MCF 10A (cell line): ENCODE measurements around the gene MAN2A2. TPM values are rescaled to one million over a fixed set of nuclear protein-coding genes. Genes with fewer than 3 reads are reported as not detected.

Experiments
- BruUV-seq: library from RNA; stranded (reverse); fragments of 400-500 nt; replicated peaks from 2 replicates; lab custom pipeline; 2021; lab: Mats Ljungman, UMichigan
- CTCF ChIA-PET: fragments of 300-600 bp; sonication (Branson Sonifier 250); formaldehyde crosslinking; extraction: SDS; loops from one replicate; lab custom pipeline; 2021; ENCODE audit warnings: antibody characterized with exemption, inconsistent platforms; lab: Yijun Ruan, JAX
- POLR2A ChIA-PET: fragments of 300-600, 350-650 bp; sonication (Branson Sonifier 250); formaldehyde crosslinking; extraction: SDS; loops from one replicate; lab custom pipeline; 2020; ENCODE audit warnings: antibody characterized with exemption, inconsistent platforms; lab: Yijun Ruan, JAX
- DNase-seq: peaks from one replicate; pipeline ENCODE4 v3.0.0-alpha.2; 2018; ENCODE audit not compliant: unreplicated experiment
- H3K27ac Mint-ChIP-seq: one replicate; pipeline ENCODE4 v1.8.0; 2022; ENCODE audit warnings: mild to moderate bottlenecking, low read depth, mixed read lengths; ENCODE audit not compliant: unreplicated experiment
- H3K27me3 Mint-ChIP-seq: one replicate; pipeline ENCODE4 v1.8.0; 2022; ENCODE audit warnings: mixed read lengths; ENCODE audit not compliant: insufficient read depth, unreplicated experiment
- H3K36me3 Mint-ChIP-seq: one replicate; pipeline ENCODE4 v1.8.0; 2022; ENCODE audit warnings: mild to moderate bottlenecking, moderate library complexity, mixed read lengths; ENCODE audit not compliant: insufficient read depth, unreplicated experiment
- H3K4me1 Mint-ChIP-seq: one replicate; pipeline ENCODE4 v1.8.0; 2022; ENCODE audit warnings: mixed read lengths; ENCODE audit not compliant: insufficient read depth, unreplicated experiment
- H3K4me3 Mint-ChIP-seq: one replicate; pipeline ENCODE4 v1.8.0; 2022; ENCODE audit warnings: mild to moderate bottlenecking, moderate library complexity, mixed read lengths; ENCODE audit not compliant: unreplicated experiment
- H3K9me3 Mint-ChIP-seq: one replicate; pipeline ENCODE4 v1.8.0; 2022; ENCODE audit warnings: mixed read lengths; ENCODE audit not compliant: unreplicated experiment
- CTCF ChIP-seq: fragments of 200-600 bp; IDR thresholded peaks from one replicate; pipeline ENCODE4 v1.8.0; 2022; ENCODE audit warnings: antibody characterized with exemption, mild to moderate bottlenecking; ENCODE audit not compliant: unreplicated experiment
- intact Hi-C: fragments of 100-400 bp; cut with micrococcal nuclease; formaldehyde crosslinking; loops from 2 replicates; pipeline ENCODE4 v1.14.1; 2022
- total RNA-seq: library from RNA; stranded (reverse); gene quantifications from 2 replicates; pipeline ENCODE4 v1.2.3, GENCODE V29; 2022

The MAN2A2 gene
- total RNA-seq, 1 experiment from 2014 or later, result 42.4 TPM

GRCh38 chr15:90889736-90890456 is 13.2 kb upstream of the MAN2A2 start:
- no peaks in the 10 kb centered on the region for H3K27me3 Mint-ChIP-seq
- no peak overlapping the region for H3K4me3 Mint-ChIP-seq
- no peaks in the 10 kb centered on the region for H3K9me3 Mint-ChIP-seq
- no peaks in the 10 kb centered on the region for H3K4me1 Mint-ChIP-seq
- no peak overlapping the region for H3K27ac Mint-ChIP-seq
- H3K36me3 Mint-ChIP-seq, result no peaks in the 10 kb centered on the region
- DNase-seq, result no peak
- BruUV-seq, result no TSS peak
- ChIA-PET POLR2A (interaction anchor here (1.0 kb wide), 1 partner anchor 242 kb away, joined by 3 read pairs; no protein-coding TSS in a partner anchor), CTCF (interaction anchor here (0.5 to 2.3 kb wide), 4 partner anchors 12 to 242 kb away, joined by 3 to 11 read pairs (median 4); partner anchors contain the start of gene MAN2A2)
- intact Hi-C loops, result no loop called here
- no peak for TF ChIP-seq CTCF

DNA sequence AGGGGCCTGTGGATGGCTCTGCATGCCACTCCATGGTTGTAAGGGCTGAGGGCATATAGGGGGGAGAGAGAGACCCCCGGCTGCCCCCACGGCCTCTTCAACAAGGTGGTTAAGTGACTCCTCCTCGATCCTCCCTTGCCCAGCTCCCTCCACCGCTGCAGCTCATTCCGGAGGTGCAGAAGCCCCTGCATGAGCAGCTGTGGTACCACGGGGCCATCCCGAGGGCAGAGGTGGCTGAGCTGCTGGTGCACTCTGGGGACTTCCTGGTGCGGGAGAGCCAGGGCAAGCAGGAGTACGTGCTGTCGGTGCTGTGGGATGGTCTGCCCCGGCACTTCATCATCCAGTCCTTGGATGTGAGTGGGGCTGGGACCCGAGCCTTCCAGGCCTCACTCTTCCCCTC is 12.3 kb upstream of the MAN2A2 start:
- H3K4me1 Mint-ChIP-seq, result no peaks in the 10 kb centered on the region
- intact Hi-C loops, result no loop called here
- no peak overlapping the region for H3K4me3 Mint-ChIP-seq
- TF ChIP-seq CTCF, result no peak
- ChIA-PET CTCF (interaction anchor here (0.7 to 1.2 kb wide), 2 partner anchors 9 to 243 kb away, joined by 3 to 4 read pairs; no protein-coding TSS in a partner anchor), POLR2A (no interaction called here)
- H3K36me3 Mint-ChIP-seq, result no peaks in the 10 kb centered on the region
- no peaks in the 10 kb centered on the region for H3K27me3 Mint-ChIP-seq
- no TSS peak for BruUV-seq
- no peaks in the 10 kb centered on the region for H3K9me3 Mint-ChIP-seq
- no peak overlapping the region for H3K27ac Mint-ChIP-seq
- DNase-seq, result no peak

DNA sequence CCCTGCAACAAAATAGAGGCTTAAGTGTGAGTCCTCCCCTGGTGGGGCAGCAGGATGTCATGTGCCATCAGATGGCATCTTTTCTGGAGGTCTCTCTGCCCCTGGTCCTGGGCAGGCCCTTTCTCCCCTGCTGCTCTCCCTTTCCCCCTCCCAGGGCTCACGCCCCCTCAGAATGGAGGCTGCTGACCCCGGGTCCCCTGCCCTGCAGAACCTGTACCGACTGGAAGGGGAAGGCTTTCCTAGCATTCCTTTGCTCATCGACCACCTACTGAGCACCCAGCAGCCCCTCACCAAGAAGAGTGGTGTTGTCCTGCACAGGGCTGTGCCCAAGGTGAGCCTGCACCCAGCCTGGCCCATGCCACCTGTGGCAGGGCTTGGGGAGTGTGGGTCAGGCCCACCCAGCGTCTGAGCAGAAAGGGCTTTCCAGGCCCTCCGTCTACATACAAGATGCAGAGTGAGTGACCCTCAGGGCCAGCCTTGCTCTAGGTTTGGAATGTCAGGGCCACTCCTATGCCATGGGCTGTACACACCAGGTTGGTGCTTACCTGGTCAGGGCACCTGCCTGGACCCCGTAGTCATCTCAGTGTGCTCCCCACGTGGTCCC is 11.7 kb upstream of the MAN2A2 start:
- no peaks in the 10 kb centered on the region for H3K27me3 Mint-ChIP-seq
- H3K4me1 Mint-ChIP-seq, result no peaks in the 10 kb centered on the region
- POLR2A ChIA-PET, result no interaction called here
- H3K4me3 Mint-ChIP-seq, result no peak overlapping the region
- DNase-seq, result no peak
- no peaks in the 10 kb centered on the region for H3K9me3 Mint-ChIP-seq
- intact Hi-C loops, result no loop called here
- TF ChIP-seq CTCF, result no peak
- no peaks in the 10 kb centered on the region for H3K36me3 Mint-ChIP-seq
- CTCF ChIA-PET, result interaction anchor here (0.7 to 1.2 kb wide), 2 partner anchors 9 to 149 kb away, joined by 3 to 4 read pairs; no protein-coding TSS in a partner anchor
- no peak overlapping the region for H3K27ac Mint-ChIP-seq
- no TSS peak for BruUV-seq

- intact Hi-C loops, result no loop called here
- Mint-ChIP-seq H3K27ac (no peak overlapping the region), H3K4me1 (no peaks in the 10 kb centered on the region), H3K4me3 (no peak overlapping the region), H3K36me3 (no peaks in the 10 kb centered on the region), H3K27me3 (no peaks in the 10 kb centered on the region), H3K9me3 (no peaks in the 10 kb centered on the region)
- POLR2A ChIA-PET, result no interaction called here
- CTCF ChIA-PET, result interaction anchor here (0.7 kb wide), 1 partner anchor 149 kb away, joined by 3 read pairs; no protein-coding TSS in a partner anchor
- no peak for TF ChIP-seq CTCF
- no peak for DNase-seq
- BruUV-seq, result no TSS peak
Measured at GRCh38 chr15:90892023-90892422, 11.1 kb upstream of the MAN2A2 start.
